ENCODE results near the gene MZT2A.
"Not testable (repeated sequence)": the region's sequence is repeated elsewhere in the genome, so short reads cannot be mapped to it uniquely, and the experiment has no call there.

GRCh38 chr2:131525256-131525655 is 33.1 kb upstream of the MZT2A start:
- TF ChIP-seq, protein P1, sequence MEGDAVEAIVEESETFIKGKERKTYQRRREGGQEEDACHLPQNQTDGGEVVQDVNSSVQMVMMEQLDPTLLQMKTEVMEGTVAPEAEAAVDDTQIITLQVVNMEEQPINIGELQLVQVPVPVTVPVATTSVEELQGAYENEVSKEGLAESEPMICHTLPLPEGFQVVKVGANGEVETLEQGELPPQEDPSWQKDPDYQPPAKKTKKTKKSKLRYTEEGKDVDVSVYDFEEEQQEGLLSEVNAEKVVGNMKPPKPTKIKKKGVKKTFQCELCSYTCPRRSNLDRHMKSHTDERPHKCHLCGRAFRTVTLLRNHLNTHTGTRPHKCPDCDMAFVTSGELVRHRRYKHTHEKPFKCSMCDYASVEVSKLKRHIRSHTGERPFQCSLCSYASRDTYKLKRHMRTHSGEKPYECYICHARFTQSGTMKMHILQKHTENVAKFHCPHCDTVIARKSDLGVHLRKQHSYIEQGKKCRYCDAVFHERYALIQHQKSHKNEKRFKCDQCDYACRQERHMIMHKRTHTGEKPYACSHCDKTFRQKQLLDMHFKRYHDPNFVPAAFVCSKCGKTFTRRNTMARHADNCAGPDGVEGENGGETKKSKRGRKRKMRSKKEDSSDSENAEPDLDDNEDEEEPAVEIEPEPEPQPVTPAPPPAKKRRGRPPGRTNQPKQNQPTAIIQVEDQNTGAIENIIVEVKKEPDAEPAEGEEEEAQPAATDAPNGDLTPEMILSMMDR (IDR thresholded peaks at IDR 0.05; ENCODE audit: poor library complexity) = not testable (repeated sequence)
- not testable (repeated sequence) for TF ChIP-seq EZH2 (IDR thresholded peaks at IDR 0.05; ENCODE audit: borderline replicate concordance); EZH2phosphoT487 (IDR thresholded peaks at IDR 0.05; ENCODE audit: low read depth, severe bottlenecking, unreplicated experiment)

Data from hepatocyte (in vitro differentiated cells).